Body of pancreas (tissue), 4 donors: Measurements from ENCODE around the gene ANOS1.

Experiments
- POLR2A ChIP-seq, 3 donors: fragments of 450-650 bp; IDR thresholded peaks; one replicate each; pipeline ENCODE4 v1.6.1; 2016; ENCODE audit warnings: antibody characterized with exemption in 3 of 3, mild to moderate bottlenecking in 2 of 3
- TF ChIP-seq, protein P1 (sequence below), 7 experiments: fragments of 450-650 bp in 4 of 7; fragments of 200-600 bp in 3 of 7; sonication (generic) in 3 of 7; IDR thresholded peaks; one replicate each; pipeline ENCODE4 v1.5.1; 2016 to 2019; ENCODE audit warnings: antibody characterized with exemption in 7 of 7

DNA sequence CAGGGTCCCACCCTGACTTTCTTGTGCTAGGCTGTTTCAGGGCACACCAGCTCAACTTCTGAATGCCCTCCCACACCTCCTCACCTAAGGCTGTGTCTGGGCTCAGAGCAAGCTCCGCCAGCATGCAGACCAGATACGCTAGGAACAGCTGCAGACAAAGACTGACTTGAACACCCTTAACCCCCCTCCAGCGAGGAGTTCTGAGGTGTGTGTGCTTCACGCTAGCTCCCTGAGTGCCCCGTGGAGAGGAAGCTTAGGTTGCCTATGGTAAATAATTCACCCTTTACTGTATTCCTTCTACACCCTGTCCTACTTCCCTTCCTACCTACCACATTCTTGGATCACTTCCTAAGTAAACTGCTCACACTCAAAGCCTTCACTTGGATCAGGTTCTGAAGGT lies 152.3 kb downstream of the ANOS1 start:
- TF ChIP-seq, protein P1, sequence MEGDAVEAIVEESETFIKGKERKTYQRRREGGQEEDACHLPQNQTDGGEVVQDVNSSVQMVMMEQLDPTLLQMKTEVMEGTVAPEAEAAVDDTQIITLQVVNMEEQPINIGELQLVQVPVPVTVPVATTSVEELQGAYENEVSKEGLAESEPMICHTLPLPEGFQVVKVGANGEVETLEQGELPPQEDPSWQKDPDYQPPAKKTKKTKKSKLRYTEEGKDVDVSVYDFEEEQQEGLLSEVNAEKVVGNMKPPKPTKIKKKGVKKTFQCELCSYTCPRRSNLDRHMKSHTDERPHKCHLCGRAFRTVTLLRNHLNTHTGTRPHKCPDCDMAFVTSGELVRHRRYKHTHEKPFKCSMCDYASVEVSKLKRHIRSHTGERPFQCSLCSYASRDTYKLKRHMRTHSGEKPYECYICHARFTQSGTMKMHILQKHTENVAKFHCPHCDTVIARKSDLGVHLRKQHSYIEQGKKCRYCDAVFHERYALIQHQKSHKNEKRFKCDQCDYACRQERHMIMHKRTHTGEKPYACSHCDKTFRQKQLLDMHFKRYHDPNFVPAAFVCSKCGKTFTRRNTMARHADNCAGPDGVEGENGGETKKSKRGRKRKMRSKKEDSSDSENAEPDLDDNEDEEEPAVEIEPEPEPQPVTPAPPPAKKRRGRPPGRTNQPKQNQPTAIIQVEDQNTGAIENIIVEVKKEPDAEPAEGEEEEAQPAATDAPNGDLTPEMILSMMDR (IDR thresholded peaks at IDR 0.05): no peak
- TF ChIP-seq POLR2A (IDR thresholded peaks at IDR 0.05): no peak
